OCI-M2 (cell line): ENCODE measurements around the gene GSPT1.
"Not testable (repeated sequence)": the region's sequence is repeated elsewhere in the genome, so short reads cannot be mapped to it uniquely, and the experiment has no call there.

Experiments used
- DNase-seq: peaks from one replicate; lab custom pipeline; 2025; ENCODE audit not compliant: unreplicated experiment; lab: John Stamatoyannopoulos, UW

Gene GSPT1

GRCh38 chr16:11862489-11862888 is 53.3 kb downstream of the GSPT1 start:
- no peak for DNase-seq

- no peak for DNase-seq
Observed at GRCh38 chr16:11857161-11857560, 58.6 kb downstream of the GSPT1 start.

GRCh38 chr16:11852092-11852809 is 63.5 kb downstream of the GSPT1 start:
- DNase-seq: no peak

- peak; percentile 34 for DNase-seq
Observed at GRCh38 chr16:11851294-11852091, 64.3 kb downstream of the GSPT1 start, which contains the start of gene RSL1D1. Gene RSL1D1 (minus strand): TSS chr16:11851542. CDS start chr16:11851512, 30 bp downstream.

GRCh38 chr16:11848842-11849241 is 66.9 kb downstream of the GSPT1 start:
- DNase-seq: no peak

GRCh38 chr16:11844499-11844898 is 71.3 kb downstream of the GSPT1 start:
- no peak for DNase-seq

DNA sequence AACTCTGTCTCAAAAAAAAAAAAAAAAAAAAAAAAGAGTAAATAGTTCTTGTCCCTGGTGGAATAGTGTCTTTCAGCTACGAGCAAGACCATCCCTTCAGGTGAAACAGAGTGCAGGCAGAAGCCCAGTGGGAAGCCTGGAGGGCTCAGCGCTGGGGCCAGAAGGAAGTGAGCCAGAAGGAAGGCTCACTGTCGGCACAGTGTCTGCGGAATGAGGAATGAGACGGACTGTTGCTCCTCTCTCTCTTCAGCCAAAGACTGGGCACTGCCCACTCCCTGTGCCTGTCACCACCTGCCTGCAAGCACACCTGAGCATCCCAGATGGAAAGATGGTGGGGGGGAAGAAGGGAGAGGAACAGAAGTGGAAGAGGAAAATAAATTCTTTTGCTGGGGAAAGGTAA is 71.9 kb downstream of the GSPT1 start:
- no peak for DNase-seq

GRCh38 chr16:11843206-11843605 is 72.5 kb downstream of the GSPT1 start:
- no peak for DNase-seq

- no peak for DNase-seq
Observed at GRCh38 chr16:11841026-11841425, 74.7 kb downstream of the GSPT1 start.

DNA sequence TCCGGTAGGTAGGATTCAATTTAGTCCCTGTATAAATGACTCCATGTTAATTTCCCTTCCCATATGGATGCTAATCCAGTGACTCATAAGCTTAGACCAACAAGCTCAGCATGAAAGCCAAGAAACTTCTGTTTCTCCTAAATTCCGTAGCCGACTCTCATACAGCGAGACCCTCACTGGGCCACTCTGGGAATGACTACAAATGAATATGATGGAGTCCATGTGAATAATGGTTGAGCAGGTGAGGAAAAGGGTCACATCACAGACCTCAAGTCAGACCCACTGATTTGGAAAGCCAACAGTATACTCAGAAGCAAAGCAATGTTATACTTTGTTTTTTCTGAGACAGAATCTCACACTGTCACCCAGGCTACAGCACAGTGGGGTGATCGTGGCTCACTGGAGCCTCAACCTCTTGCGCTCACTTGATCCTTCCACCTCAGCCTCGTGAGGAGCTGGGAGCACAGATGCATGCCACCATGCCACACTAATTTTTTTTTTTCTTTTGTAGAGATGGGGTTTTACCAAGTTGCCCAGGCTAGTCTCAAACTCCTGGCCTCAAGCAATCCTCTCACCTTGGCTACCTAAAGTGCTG is 79.0 kb downstream of the GSPT1 start:
- DNase-seq: no peak

GRCh38 chr16:11835891-11836649 is 79.7 kb downstream of the GSPT1 start:
- no peak for DNase-seq

DNA sequence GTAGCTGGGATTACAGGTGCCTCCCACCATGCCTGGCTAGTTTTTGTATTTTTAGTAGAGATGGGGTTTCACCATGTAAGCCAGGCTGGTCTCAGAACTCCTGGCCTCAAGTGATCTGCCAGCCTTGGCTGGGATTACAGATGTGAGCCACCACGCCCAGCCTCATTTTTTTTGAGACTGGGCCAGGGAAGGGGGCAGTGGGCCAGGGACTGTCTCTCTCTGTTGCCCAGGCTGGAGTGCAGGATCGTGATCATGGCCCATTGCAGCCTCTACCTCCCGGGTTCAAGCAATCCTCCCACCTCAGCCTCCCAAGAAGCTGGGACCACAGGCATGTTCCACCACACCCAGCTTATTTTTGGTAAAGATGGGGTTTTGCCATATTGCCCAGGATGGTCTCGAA is 80.4 kb downstream of the GSPT1 start:
- DNase-seq: no peak

DNA sequence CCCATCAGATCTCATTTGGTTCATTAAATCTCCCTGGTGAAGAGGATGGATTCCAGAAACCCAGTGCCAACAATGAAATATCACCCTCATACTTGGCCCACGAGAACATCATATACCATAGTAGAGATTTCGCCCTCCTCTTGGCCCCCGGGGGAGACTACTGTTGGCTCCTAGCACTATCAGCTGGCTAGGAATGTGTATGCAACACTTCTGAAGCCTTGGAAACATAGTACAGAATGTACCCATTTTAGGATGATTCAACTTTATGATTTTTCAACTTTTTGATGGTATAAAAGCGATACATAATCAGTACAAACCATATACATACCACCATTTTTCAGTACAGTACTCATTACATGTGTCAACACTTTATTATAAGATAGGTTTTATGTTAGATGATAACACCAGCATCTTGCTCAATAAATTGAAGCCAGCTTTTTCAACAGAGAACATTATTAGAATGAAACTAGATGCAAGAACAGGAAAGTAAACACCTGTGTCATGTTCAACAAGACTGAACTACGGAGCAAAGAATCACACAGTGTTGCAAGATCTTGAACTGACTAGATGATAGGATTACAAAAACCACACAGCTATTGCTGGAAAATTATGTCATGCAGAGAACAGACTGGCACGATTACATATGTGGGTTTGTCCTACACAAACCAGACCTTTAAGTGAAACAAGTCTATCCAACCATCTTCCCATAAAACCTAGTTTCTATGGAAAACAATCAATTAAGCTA is 81.6 kb downstream of the GSPT1 start:
- DNase-seq: no peak

DNA sequence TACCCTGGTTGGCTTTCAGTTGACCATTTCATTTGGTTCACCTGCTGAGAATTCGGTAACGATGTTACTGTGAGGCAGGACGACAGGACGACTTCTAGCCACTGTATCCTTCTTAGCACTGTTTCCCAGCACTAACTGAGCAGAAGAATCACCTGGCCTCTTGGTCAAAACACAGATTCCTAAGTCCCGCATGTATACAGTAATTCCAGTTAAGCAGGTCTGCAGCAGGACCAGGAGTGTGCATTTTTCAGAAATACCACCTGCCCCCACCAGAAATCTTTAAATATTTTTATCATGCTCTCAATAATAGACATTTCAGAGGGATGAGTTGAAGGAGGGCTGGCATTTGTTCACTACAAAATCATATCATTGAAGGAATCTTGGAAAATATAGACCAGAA is 87.1 kb downstream of the GSPT1 start:
- DNase-seq: no peak

- not testable (repeated sequence) for DNase-seq
Observed at GRCh38 chr16:11825520-11826165, 90.1 kb downstream of the GSPT1 start.

- DNase-seq: no peak
Observed at GRCh38 chr16:11824362-11824761, 91.4 kb downstream of the GSPT1 start.

GRCh38 chr16:11823645-11824044 is 92.1 kb downstream of the GSPT1 start:
- not testable (repeated sequence) for DNase-seq

- no peak for DNase-seq
Observed at GRCh38 chr16:11819798-11820197, 96.0 kb downstream of the GSPT1 start.

GRCh38 chr16:11818970-11819369 is 96.8 kb downstream of the GSPT1 start:
- not testable (repeated sequence) for DNase-seq
